GM21528 (cell line): ENCODE results near the gene TMEM115.
"Not testable (repeated sequence)": the region's sequence is repeated elsewhere in the genome, so short reads cannot be mapped to it uniquely, and the experiment has no call there.

Source experiments
- ATAC-seq: cut with Tn5 transposase; IDR thresholded peaks from one replicate; pipeline ENCODE4 v1.9.1; 2021; ENCODE audit warnings: mild to moderate bottlenecking, moderate library complexity; ENCODE audit not compliant: unreplicated experiment, low FRiP score

TMEM115 gene

DNA sequence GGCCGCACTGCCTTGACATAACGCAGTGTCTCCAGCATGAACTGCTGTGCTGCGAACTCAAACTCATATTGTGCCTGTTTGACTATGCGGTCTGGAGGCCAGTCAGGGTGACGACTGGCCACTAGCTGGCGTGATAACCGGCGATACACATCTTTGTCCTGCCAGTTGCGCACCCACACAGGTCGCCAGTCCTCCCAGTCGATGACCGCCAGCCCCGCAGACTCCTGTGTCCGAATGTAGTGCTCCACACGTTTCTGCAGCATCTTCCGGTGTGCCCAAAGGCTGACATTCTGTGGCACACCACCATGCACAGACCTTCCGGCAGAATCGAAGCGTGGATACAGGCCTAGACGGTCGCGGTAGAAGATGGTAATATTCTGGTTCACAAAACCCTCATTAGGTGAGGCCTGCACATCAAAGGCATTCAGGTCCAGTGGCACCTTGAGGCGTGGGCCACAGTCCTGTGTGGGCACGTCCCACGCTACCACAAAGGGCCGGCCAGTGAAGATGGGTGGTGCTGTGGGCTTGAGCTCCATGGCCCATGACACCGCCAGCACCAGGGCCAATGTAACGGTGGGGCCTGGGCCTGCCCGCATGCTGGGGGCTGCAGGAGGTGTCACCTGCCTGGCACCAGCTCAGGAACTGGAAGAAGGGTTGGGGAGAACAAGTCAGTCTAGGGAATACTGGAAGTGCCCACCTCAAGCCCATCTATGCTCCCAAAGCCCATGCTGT is 39.3 kb downstream of the TMEM115 start:
- ATAC-seq = no peak

DNA sequence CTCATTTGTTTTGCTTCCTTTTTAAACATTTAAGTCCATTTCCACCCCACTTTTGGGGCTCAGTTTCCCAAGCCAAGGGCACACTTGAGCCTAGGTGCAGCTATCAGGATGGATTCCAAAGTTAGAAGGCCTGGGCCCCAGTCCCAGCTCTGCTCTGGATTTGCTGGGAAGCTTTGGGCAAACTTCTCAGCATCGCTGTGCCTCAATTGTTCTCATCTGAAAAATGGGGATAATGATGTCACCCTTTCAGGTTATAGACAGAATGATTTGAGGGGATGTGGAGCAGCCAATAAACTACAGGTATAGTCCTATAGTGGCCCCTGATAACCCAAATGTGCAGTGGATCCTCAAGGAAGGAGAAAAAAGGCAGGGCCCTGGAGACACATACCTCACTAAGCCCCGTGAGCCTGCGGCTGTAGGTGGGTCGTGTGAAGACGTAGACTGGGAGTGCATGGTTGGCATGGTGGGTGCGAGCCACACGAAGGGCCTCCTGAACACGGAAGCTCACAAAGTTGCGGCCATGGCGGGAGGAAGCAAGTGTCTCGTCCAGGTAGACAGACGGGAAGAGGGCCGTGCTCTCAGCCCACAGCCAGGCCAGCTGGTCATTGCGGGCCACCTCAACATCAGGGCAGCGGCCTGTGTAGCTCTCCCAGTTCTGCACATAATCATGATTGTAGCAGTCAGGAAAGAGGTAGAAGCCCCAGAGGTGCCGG is 40.0 kb downstream of the TMEM115 start:
- no peak for ATAC-seq

DNA sequence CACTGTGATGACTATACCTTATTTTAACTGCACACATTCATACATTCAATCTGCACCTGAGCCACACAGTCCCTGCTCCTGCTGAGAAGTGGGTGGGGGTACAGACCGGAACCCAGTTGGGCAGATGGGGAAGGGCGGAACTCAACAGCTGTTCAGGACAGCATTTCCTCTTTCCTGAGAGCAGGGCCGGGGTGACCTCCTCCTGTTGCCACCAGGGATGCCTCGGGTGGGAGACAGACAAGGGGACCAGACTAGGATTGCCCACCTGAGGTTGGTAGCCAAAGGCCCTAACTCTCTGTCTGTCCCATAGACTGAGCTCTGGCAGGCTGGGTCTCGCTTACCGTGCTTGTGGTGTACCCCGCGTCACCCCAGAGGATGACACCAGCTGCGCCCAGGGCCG is 40.7 kb downstream of the TMEM115 start:
- ATAC-seq = no peak

DNA sequence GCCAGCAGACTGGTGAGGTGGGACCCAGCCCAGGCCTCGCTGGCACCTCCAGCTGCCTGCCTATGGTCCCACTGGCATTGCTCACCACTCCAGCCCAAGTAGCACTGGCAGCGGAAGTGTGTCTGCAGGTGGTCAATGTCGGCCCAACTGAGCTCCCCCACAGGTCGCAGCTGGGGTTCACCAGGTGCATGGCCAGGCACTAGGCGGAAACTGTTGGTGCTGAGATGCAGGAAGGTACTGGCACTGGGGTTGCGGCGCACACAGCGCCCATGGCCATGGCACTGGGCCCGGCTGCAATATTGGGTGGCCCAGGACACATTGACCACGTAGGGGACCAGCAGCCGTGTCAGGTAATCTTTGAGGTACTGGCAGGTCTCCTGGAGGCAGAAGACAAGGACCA is 41.2 kb downstream of the TMEM115 start:
- no peak for ATAC-seq

DNA sequence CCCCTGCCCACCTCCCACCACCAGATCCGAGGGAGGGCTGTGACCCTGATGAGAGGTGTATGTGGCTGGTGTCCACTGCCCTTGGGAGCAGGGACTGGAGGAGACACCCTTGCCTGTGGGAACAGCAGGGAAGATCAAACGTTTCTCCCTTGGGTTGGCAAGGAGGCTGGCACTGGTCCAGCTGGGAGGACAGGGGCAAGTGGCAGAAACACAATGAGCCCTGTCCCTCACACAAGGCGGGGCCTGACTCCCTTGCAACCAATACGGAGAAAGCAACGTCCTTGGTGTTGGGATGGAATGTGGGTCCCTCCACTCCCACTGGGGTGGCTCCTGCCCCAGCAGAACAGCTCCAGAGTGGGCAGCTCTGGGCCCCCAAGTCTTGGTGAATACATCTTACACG is 42.0 kb downstream of the TMEM115 start:
- no peak for ATAC-seq

DNA sequence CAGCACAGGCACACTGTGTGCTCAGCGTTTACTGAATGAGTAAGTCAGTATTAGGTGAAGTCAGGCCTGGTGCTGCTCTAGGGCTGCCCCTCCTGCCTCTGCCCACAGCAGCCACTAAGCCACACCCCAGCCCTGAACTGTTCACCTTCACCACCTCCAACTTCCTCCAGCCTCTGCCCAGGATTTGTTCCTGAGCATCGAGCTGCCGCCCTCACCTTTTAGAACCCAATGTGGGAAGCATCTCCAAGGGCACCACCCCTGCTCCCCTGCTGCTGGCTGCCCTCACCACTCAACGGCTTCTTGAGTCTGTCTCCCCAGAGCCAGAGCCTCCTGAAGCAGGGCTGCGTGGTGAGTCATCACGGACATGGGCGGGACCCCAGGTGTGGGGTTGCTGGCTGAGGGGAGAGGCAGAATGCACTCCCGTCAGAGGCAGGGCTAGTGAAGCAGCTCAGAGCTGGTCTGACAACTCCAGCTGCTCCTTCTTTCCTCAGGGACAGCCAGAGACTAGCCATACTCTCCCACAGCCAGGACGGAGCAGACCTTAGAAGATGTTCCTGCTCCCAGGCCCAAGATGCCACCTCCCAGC is 42.6 kb downstream of the TMEM115 start:
- no peak for ATAC-seq

DNA sequence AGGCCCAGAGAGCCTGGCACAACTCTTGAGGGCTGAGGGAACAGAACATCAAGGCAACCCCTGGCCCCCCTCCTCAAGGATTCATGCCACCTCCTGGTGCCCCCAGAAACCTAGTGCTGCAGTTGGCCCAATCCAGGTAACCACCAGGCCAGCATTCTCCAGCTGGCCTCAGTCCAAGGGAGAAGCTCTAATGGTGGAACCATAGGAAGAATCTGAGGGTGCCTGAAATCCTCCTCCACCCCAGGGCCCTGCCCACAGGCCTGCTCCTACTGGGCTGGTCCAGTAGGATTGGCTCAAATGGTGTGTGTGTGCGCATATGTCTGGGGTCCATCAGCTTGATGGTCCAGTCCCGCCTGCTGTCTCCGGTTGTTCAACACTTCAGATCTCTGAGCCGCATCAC is 44.5 kb downstream of the TMEM115 start:
- no peak for ATAC-seq

DNA sequence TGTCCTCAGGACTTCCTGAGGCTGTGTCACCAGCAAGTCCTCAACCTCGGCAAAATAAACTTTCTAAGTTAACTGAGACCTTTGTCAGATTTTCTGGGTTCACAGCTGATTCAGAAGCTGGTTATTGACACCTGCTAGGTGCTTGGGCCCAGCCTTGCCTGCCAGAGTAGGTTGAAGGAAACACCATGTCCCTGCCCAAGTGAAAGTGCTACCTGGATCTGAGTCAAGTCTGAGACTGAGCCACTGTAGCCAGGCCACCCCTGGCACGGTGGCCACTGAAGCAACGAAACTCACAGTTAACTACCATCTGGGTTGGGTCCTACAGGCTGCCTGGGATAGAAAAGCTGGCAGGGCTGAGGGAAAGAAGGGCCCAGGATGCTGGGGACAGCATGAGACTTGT is 45.0 kb downstream of the TMEM115 start:
- no peak for ATAC-seq

DNA sequence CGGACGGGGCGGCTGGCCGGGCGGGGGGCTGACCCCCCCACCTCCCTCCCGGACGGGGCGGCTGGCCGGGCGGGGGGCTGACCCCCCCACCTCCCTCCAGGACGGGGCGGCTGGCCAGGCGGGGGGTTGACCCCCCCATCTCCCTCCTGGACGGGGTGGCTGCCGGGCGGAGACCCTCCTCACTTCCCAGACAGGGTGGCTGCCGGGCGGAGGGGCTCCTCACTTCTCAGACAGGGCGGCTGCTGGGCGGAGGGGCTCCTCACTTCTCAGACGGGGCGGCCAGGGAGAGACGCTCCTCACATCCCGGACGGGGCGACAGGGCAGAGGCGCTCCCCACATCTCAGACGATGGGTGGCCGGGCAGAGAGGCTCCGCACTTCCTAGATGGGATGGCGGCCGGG is 47.3 kb downstream of the TMEM115 start:
- not testable (repeated sequence) for ATAC-seq
